MCF 10A (cell line): ENCODE measurements around the gene TNIP3. TPM values are rescaled to one million over a fixed set of nuclear protein-coding genes. Genes with fewer than 3 reads are reported as not detected.

Experiments
- BruUV-seq: library from RNA; stranded (reverse); fragments of 400-500 nt; replicated peaks from 2 replicates; lab custom pipeline; 2021; lab: Mats Ljungman, UMichigan
- CTCF ChIA-PET: fragments of 300-600 bp; sonication (Branson Sonifier 250); formaldehyde crosslinking; extraction: SDS; loops from one replicate; lab custom pipeline; 2021; ENCODE audit warnings: antibody characterized with exemption, inconsistent platforms; lab: Yijun Ruan, JAX
- POLR2A ChIA-PET: fragments of 300-600, 350-650 bp; sonication (Branson Sonifier 250); formaldehyde crosslinking; extraction: SDS; loops from one replicate; lab custom pipeline; 2020; ENCODE audit warnings: antibody characterized with exemption, inconsistent platforms; lab: Yijun Ruan, JAX
- DNase-seq: peaks from one replicate; pipeline ENCODE4 v3.0.0-alpha.2; 2018; ENCODE audit not compliant: unreplicated experiment
- H3K27ac Mint-ChIP-seq: one replicate; pipeline ENCODE4 v1.8.0; 2022; ENCODE audit warnings: mild to moderate bottlenecking, low read depth, mixed read lengths; ENCODE audit not compliant: unreplicated experiment
- H3K27me3 Mint-ChIP-seq: one replicate; pipeline ENCODE4 v1.8.0; 2022; ENCODE audit warnings: mixed read lengths; ENCODE audit not compliant: insufficient read depth, unreplicated experiment
- H3K36me3 Mint-ChIP-seq: one replicate; pipeline ENCODE4 v1.8.0; 2022; ENCODE audit warnings: mild to moderate bottlenecking, moderate library complexity, mixed read lengths; ENCODE audit not compliant: insufficient read depth, unreplicated experiment
- H3K4me1 Mint-ChIP-seq: one replicate; pipeline ENCODE4 v1.8.0; 2022; ENCODE audit warnings: mixed read lengths; ENCODE audit not compliant: insufficient read depth, unreplicated experiment
- H3K4me3 Mint-ChIP-seq: one replicate; pipeline ENCODE4 v1.8.0; 2022; ENCODE audit warnings: mild to moderate bottlenecking, moderate library complexity, mixed read lengths; ENCODE audit not compliant: unreplicated experiment
- H3K9me3 Mint-ChIP-seq: one replicate; pipeline ENCODE4 v1.8.0; 2022; ENCODE audit warnings: mixed read lengths; ENCODE audit not compliant: unreplicated experiment
- intact Hi-C: fragments of 100-400 bp; cut with micrococcal nuclease; formaldehyde crosslinking; loops from 2 replicates; pipeline ENCODE4 v1.14.1; 2022
- total RNA-seq: library from RNA; stranded (reverse); gene quantifications from 2 replicates; pipeline ENCODE4 v1.2.3, GENCODE V29; 2022
- TF ChIP-seq, protein P1 (sequence below): fragments of 200-600 bp; IDR thresholded peaks from one replicate; pipeline ENCODE4 v1.8.0; 2022; ENCODE audit warnings: antibody characterized with exemption, mild to moderate bottlenecking; ENCODE audit not compliant: unreplicated experiment

Gene TNIP3
- total RNA-seq, 1 experiment from 2014 or later, result 2.1 TPM

DNA sequence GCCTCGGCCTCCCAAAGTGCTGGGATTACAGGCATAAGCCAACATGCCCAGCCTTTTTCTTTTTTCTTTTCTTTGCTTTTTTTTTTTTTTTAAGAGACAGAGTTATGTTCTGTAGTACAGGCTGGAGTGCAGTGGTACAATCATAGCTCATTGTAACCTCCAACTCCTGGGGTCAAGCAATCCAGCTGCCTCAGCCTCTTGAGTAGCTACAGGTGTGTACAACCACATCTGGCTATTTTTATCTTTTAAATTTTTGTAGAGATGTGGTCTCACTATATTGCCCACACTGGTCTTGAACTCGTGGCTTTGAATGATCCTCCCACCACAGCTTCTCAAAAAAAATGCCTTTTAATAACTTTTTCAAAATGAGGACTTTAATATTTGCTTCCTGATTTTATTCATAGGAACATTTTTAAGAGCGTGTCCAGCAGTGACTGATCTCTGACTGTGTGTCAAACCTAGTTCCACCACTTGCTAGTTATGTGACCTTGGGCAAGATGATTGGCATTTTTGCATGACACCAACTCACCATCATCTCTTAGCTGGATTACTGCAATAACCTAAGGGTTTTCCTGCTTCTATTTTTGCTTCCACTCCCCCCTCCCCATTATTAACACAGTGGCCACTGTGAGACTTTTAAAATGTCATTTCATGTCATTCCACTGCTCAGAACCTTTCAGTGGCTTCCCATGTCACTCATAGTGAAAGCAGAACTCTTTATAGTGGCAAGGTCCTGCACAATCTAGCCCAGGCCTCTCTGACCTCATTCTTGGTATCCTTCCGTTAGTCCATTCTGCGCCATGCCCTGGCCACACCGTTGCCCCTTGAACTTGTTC is 4.5 kb upstream of the TNIP3 start:
- CTCF ChIA-PET, result interaction anchor here (1.3 kb wide), 1 partner anchor 10 kb away, joined by 3 read pairs; no protein-coding TSS in a partner anchor

DNA sequence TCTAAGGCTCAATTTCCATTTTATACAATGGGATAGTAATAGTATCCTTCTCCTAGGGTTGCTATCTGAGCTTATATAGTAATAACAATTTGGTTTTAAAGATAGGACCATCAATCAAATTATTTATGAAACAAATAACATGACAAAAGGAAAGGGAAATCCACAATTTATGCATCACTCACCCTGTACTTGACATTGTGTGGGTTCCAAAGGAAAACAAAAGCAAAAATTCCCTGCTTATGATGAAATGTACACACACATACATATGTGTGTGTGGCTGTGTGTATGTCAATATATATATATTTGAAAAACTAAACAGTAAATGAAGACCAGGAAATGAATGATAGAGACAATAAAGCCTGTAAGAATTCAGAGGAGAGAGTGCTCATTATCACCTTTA is 2.9 kb upstream of the TNIP3 start:
- Mint-ChIP-seq H3K27me3 (no peaks in the 10 kb centered on the region), H3K27ac (no peak overlapping the region), H3K4me1 (peaks cover 24% of the 10 kb centered on the region), H3K36me3 (no peaks in the 10 kb centered on the region), H3K4me3 (no peak overlapping the region), H3K9me3 (no peaks in the 10 kb centered on the region)
- POLR2A ChIA-PET, result interaction anchor here (0.7 kb wide), 1 partner anchor 164 kb away, joined by 3 read pairs; no protein-coding TSS in a partner anchor
- CTCF ChIA-PET, result interaction anchor here (1.2 to 1.3 kb wide), 3 partner anchors 23 to 113 kb away, joined by 3 to 6 read pairs (median 4); no protein-coding TSS in a partner anchor
- TF ChIP-seq, protein P1, sequence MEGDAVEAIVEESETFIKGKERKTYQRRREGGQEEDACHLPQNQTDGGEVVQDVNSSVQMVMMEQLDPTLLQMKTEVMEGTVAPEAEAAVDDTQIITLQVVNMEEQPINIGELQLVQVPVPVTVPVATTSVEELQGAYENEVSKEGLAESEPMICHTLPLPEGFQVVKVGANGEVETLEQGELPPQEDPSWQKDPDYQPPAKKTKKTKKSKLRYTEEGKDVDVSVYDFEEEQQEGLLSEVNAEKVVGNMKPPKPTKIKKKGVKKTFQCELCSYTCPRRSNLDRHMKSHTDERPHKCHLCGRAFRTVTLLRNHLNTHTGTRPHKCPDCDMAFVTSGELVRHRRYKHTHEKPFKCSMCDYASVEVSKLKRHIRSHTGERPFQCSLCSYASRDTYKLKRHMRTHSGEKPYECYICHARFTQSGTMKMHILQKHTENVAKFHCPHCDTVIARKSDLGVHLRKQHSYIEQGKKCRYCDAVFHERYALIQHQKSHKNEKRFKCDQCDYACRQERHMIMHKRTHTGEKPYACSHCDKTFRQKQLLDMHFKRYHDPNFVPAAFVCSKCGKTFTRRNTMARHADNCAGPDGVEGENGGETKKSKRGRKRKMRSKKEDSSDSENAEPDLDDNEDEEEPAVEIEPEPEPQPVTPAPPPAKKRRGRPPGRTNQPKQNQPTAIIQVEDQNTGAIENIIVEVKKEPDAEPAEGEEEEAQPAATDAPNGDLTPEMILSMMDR, result no peak
- intact Hi-C loops, result no loop called here
- DNase-seq, result no peak
- BruUV-seq, result no TSS peak

More for the DNA sequence above, 4.5 kb upstream of the TNIP3 start:
- POLR2A ChIA-PET, result no interaction called here
- Mint-ChIP-seq H3K4me3 (no peak overlapping the region), H3K9me3 (no peaks in the 10 kb centered on the region), H3K27me3 (no peaks in the 10 kb centered on the region), H3K27ac (no peak overlapping the region), H3K36me3 (no peaks in the 10 kb centered on the region), H3K4me1 (peaks cover 24% of the 10 kb centered on the region)
- TF ChIP-seq, protein P1, result no peak
- BruUV-seq, result no TSS peak
- intact Hi-C loops, result no loop called here
- no peak for DNase-seq

DNA sequence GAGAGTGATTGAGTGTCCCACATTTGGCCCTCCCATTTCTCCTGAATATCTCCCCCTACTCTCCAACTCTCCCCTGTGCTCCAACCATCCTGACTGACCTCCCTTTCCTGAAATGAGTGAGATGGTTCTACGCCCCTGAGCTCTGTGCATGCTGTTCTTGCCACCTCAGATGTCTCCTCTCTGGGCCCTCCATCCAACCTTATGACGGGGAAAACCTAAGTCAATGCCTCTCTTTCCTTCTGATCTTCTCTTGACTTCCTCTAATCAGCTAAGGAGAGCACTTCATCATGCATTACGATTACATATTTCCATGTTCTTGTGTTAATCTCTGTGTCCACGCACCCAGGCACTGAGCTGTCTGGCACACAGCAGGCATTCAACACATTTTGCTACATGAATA is 1.1 kb upstream of the TNIP3 start:
- H3K36me3 Mint-ChIP-seq, result no peaks in the 10 kb centered on the region
- intact Hi-C loops, result no loop called here
- DNase-seq, result no peak
- ChIA-PET POLR2A (interaction anchor here (0.6 kb wide), 1 partner anchor 1685 kb away, joined by 3 read pairs; no protein-coding TSS in a partner anchor), CTCF (interaction anchor here (0.6 to 1.6 kb wide), 4 partner anchors 19 to 64 kb away, joined by 3 to 7 read pairs (median 4); no protein-coding TSS in a partner anchor)
- TF ChIP-seq, protein P1, result no peak
- H3K4me1 Mint-ChIP-seq, result peaks cover 24% of the 10 kb centered on the region
- no peaks in the 10 kb centered on the region for H3K9me3 Mint-ChIP-seq
- BruUV-seq, result no TSS peak
- H3K27me3 Mint-ChIP-seq, result no peaks in the 10 kb centered on the region
- H3K4me3 Mint-ChIP-seq, result no peak overlapping the region
- peak overlapping the region; percentile 68 for H3K27ac Mint-ChIP-seq
